Right lobe of liver (tissue), 4 donors: ENCODE measurements around the gene SPRED2.

Experiments
- POLR2A ChIP-seq: fragments of 450-650 bp; IDR thresholded peaks from one replicate; pipeline ENCODE4 v1.6.1; 2017; ENCODE audit warnings: antibody characterized with exemption, mild to moderate bottlenecking
- TF ChIP-seq, protein P1 (sequence below), 4 donors: fragments of 200-600 bp in 3 of 4; fragments of 450-650 bp in 1 of 4; IDR thresholded peaks; one replicate each; pipeline versions ENCODE4 v1.5.1 to v1.8.0; 2016 to 2022; ENCODE audit warnings: antibody characterized with exemption in 4 of 4, mild to moderate bottlenecking in 2 of 4
- donor health status: DM: no; HTN: no; CAD: no.
- donor health status: DM: no; HTN: no; CAD: no.
- donor health status: DM: no; HTN: yes; CAD: no.

DNA sequence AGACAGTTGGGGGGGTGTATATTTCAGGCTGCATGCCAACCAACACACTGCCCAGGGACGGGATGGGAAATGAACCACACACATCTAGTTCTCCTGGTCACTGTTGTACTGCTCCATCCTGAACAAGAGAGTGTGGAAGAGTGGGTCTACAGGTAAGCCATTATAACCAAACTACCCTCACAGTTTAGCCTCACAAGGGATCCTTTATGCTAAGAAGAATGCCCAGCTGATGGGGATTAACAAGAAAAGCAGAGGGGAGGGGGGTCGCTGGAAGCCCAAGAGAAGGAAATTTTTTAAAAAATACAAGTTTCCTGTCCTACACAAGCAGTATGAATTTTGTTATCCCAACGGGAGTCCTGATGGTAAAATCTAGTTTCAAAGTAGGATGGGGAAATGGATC is 16.1 kb downstream of the SPRED2 start:
- TF ChIP-seq, protein P1, sequence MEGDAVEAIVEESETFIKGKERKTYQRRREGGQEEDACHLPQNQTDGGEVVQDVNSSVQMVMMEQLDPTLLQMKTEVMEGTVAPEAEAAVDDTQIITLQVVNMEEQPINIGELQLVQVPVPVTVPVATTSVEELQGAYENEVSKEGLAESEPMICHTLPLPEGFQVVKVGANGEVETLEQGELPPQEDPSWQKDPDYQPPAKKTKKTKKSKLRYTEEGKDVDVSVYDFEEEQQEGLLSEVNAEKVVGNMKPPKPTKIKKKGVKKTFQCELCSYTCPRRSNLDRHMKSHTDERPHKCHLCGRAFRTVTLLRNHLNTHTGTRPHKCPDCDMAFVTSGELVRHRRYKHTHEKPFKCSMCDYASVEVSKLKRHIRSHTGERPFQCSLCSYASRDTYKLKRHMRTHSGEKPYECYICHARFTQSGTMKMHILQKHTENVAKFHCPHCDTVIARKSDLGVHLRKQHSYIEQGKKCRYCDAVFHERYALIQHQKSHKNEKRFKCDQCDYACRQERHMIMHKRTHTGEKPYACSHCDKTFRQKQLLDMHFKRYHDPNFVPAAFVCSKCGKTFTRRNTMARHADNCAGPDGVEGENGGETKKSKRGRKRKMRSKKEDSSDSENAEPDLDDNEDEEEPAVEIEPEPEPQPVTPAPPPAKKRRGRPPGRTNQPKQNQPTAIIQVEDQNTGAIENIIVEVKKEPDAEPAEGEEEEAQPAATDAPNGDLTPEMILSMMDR (IDR thresholded peaks at IDR 0.05), result no peak
- no peak for TF ChIP-seq POLR2A
